Chondrocyte (in vitro differentiated cells): ENCODE results near the gene RFX5. TPM values are rescaled to one million over a fixed set of nuclear protein-coding genes. Genes with fewer than 3 reads are reported as not detected.
A peak's percentile ranks its signal among the peaks of the same experiment; 100 is the strongest.

Experiments used
- DNase-seq: peaks from one replicate; pipeline ENCODE4 v3.0.0; 2021; ENCODE audit warnings: mixed read lengths, low spot score
- H3K27ac Mint-ChIP-seq: one replicate; pipeline ENCODE4 v1.8.0; 2021; ENCODE audit warnings: mild to moderate bottlenecking, moderate library complexity, mixed read lengths; ENCODE audit not compliant: unreplicated experiment
- H3K27me3 Mint-ChIP-seq: 2 replicates; pipeline ENCODE4 v1.8.0; 2021; ENCODE audit warnings: low read depth, mixed read lengths
- H3K36me3 Mint-ChIP-seq: 2 replicates; pipeline ENCODE4 v1.8.0; 2021; ENCODE audit warnings: low read depth, mixed read lengths
- H3K4me1 Mint-ChIP-seq: 2 replicates; pipeline ENCODE4 v1.8.0; 2021; ENCODE audit warnings: low read depth, mild to moderate bottlenecking, mixed read lengths
- H3K4me3 Mint-ChIP-seq: one replicate; pipeline ENCODE4 v1.8.0; 2021; ENCODE audit warnings: mild to moderate bottlenecking, moderate library complexity, mixed read lengths; ENCODE audit not compliant: unreplicated experiment
- H3K9me3 Mint-ChIP-seq: 2 replicates; pipeline ENCODE4 v1.8.0; 2021; ENCODE audit warnings: low read depth, mixed read lengths
- total RNA-seq: library from RNA; stranded (reverse); gene quantifications from 3 replicates; pipeline ENCODE4 v1.2.1, GENCODE V29; 2021
- TF ChIP-seq, protein P1 (sequence below): fragments of 200-600 bp; sonication (generic); IDR thresholded peaks from 2 replicates; pipeline ENCODE4 v1.5.0; 2021; ENCODE audit warnings: antibody characterized with exemption, mild to moderate bottlenecking, moderate library complexity

Gene RFX5
- total RNA-seq, 1 donor from 2014 or later, result 31.8 TPM

GRCh38 chr1:151318975-151319374 lies 28.1 kb downstream of the RFX5 start:
- TF ChIP-seq, protein P1, sequence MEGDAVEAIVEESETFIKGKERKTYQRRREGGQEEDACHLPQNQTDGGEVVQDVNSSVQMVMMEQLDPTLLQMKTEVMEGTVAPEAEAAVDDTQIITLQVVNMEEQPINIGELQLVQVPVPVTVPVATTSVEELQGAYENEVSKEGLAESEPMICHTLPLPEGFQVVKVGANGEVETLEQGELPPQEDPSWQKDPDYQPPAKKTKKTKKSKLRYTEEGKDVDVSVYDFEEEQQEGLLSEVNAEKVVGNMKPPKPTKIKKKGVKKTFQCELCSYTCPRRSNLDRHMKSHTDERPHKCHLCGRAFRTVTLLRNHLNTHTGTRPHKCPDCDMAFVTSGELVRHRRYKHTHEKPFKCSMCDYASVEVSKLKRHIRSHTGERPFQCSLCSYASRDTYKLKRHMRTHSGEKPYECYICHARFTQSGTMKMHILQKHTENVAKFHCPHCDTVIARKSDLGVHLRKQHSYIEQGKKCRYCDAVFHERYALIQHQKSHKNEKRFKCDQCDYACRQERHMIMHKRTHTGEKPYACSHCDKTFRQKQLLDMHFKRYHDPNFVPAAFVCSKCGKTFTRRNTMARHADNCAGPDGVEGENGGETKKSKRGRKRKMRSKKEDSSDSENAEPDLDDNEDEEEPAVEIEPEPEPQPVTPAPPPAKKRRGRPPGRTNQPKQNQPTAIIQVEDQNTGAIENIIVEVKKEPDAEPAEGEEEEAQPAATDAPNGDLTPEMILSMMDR, result no peak
- no peaks in the 10 kb centered on the region for H3K9me3 Mint-ChIP-seq
- H3K27me3 Mint-ChIP-seq, result no peaks in the 10 kb centered on the region
- no peak for DNase-seq
- no peak overlapping the region for H3K4me3 Mint-ChIP-seq
- peaks cover 18% of the 10 kb centered on the region for H3K4me1 Mint-ChIP-seq
- H3K36me3 Mint-ChIP-seq, result peaks cover 25% of the 10 kb centered on the region
- H3K27ac Mint-ChIP-seq, result no peak overlapping the region

DNA sequence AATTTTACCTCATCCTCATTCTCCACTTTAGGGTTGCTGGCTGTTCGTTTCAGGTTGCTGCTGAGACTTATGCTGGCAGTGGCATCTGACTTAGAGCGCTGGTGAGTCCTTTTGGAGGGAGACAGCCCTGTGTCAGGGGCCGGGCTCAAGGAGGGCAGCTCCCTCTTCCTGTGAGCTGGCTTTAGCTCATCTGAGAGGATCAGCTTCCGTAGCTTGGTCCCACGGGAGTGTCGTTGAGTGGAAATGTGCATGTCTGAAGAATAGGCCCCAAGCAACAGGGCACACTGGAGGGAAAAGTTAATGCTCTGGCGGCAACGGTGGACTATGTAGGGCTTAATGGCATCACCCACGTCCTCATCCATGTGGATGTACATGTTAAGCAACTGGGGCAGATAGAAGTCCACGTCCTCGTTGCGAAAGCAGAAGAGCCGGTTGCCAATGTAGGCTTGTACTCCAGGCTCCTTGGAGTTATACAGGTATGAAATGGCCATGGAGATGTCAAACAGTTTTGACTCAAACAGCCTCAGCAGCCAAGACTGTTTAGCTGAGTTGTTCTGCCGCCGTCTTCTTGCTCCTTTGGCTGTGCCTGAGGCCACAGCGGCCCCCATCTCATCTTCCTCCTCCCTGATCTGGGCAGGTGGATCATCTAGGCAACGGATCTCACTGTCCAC lies 31.4 kb downstream of the RFX5 start:
- Mint-ChIP-seq H3K9me3 (no peaks in the 10 kb centered on the region), H3K4me3 (no peak overlapping the region), H3K36me3 (peaks cover 19% of the 10 kb centered on the region), H3K27ac (peak overlapping the region; percentile 10), H3K27me3 (no peaks in the 10 kb centered on the region), H3K4me1 (peaks cover 51% of the 10 kb centered on the region)
- DNase-seq, result no peak
- TF ChIP-seq, protein P1, result no peak

DNA sequence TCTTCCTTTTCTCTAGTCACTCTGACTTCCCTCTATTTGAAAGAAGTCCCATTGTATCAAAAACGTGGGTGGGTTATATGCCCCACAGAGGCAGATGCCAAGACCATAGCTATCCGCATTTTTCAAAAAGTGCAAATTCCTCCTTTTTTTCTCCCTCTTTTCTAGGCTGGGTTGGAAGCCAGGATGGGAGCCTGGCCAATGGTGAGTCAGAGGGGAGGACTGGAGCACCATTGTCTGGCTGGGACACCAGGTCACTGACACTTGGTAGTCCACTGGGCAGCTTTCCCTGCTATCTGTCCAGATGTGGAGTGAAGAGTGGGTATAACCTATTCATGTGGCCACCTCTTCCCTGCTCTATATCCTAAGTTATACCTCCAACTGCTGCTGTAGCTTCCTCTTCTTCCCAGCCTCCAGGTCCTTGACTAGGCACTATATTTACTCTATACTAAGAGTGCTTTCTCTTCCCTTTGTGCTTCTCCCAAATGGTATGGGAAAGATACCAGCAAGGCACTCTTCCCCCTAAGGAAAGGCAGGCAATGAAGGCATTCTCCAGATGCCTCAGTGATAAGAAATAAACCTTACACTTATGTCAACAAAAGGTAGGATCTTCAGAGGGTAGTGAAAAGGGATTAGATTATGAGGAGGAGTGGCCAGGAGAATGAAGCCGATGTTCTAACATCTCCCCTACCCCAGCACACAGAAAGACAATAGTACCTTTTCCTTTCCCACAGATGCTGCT lies 32.7 kb downstream of the RFX5 start:
- Mint-ChIP-seq H3K27me3 (no peaks in the 10 kb centered on the region), H3K36me3 (peaks cover 19% of the 10 kb centered on the region), H3K4me1 (peaks cover 62% of the 10 kb centered on the region), H3K27ac (peak overlapping the region; percentile 90), H3K4me3 (no peak overlapping the region), H3K9me3 (no peaks in the 10 kb centered on the region)
- TF ChIP-seq, protein P1, result no peak
- no peak for DNase-seq

DNA sequence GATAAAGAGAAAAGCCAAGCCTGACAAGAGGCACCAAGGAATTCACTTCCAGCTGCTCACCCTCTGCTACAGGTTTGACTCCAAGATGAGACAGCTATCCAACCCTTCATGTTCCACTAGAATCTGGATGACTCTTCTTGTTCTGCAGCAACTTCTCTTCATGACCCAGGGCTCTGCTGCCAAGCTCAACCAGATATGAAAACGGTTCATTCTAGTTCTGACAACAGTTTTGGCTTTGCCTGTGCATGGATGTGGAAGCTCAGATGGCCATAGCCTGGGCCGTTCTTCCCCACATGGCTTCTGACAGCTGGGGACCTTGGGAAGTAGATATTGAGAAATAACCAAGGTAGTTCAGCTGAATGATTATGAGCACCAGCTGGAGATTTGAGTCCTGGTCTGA lies 33.6 kb downstream of the RFX5 start:
- H3K27ac Mint-ChIP-seq, result peak overlapping the region; percentile 90
- TF ChIP-seq, protein P1, result no peak
- no peaks in the 10 kb centered on the region for H3K9me3 Mint-ChIP-seq
- peaks cover 69% of the 10 kb centered on the region for H3K4me1 Mint-ChIP-seq
- peaks cover 19% of the 10 kb centered on the region for H3K36me3 Mint-ChIP-seq
- no peak for DNase-seq
- H3K4me3 Mint-ChIP-seq, result no peak overlapping the region
- H3K27me3 Mint-ChIP-seq, result no peaks in the 10 kb centered on the region

DNA sequence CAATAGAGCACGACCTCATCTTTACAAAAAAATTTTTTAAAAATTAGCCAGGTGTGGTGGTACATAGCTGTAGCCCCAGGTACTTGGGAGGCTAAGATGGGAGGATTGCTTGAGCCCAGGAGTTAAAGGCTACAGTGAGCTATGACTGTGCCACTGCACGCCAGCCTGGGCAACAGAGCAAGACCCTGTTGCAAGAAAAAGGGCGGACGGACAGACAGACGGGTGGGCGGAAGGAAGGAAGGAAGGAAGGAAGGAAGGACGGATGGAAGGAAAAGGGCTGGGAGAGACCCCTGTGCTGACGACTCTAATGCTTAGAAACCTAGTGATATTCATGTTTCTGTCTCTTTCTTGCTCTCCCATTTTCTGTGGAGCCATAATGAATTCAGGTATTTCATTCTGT lies 34.2 kb downstream of the RFX5 start:
- H3K4me1 Mint-ChIP-seq, result peaks cover 69% of the 10 kb centered on the region
- TF ChIP-seq, protein P1, result no peak
- H3K36me3 Mint-ChIP-seq, result peaks cover 23% of the 10 kb centered on the region
- H3K27me3 Mint-ChIP-seq, result no peaks in the 10 kb centered on the region
- H3K9me3 Mint-ChIP-seq, result no peaks in the 10 kb centered on the region
- DNase-seq, result no peak
- peak overlapping the region; percentile 14 for H3K4me3 Mint-ChIP-seq
- H3K27ac Mint-ChIP-seq, result peak overlapping the region; percentile 97
